GM12865 (cell line): ENCODE results near the gene BAIAP2.

ENCODE experiments used
- DNase-seq: peaks from one replicate; pipeline ENCODE4 v3.0.0; 2010; ENCODE audit warnings: low read depth
- H3K4me3 ChIP-seq: 2 replicates; pipeline ENCODE4 v1.5.1; 2011; ENCODE audit warnings: mild to moderate bottlenecking, low read depth, low read length, control low read depth
- TF ChIP-seq, protein P1 (sequence below): IDR thresholded peaks from 2 replicates; pipeline ENCODE4 v1.5.1; 2011; ENCODE audit warnings: low read length, control low read depth, low read depth, inconsistent platforms; ENCODE audit not compliant: insufficient read depth; ENCODE audit errors: missing control alignments

The BAIAP2 gene

DNA sequence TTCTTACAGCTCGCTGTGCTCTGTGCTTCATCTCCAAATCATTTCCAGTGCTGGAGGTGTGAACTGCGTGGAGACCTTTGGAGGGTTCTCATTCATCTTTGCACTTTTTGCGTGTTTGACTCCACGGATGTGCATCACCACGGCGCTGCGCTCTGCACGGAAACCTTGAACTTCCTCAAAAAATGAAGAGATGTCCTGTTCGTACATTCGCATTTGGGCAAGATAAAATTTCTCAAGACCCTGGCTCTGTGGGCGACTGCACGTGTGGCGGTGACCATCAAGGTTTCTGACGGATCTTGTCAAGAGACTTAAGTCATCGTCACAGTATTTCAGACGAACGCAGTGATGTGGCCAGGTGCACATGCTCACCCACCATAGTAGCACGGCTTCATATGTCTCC, 120.0 kb downstream of the BAIAP2 start:
- no peak for DNase-seq
- TF ChIP-seq, protein P1, sequence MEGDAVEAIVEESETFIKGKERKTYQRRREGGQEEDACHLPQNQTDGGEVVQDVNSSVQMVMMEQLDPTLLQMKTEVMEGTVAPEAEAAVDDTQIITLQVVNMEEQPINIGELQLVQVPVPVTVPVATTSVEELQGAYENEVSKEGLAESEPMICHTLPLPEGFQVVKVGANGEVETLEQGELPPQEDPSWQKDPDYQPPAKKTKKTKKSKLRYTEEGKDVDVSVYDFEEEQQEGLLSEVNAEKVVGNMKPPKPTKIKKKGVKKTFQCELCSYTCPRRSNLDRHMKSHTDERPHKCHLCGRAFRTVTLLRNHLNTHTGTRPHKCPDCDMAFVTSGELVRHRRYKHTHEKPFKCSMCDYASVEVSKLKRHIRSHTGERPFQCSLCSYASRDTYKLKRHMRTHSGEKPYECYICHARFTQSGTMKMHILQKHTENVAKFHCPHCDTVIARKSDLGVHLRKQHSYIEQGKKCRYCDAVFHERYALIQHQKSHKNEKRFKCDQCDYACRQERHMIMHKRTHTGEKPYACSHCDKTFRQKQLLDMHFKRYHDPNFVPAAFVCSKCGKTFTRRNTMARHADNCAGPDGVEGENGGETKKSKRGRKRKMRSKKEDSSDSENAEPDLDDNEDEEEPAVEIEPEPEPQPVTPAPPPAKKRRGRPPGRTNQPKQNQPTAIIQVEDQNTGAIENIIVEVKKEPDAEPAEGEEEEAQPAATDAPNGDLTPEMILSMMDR: no peak
- no peak overlapping the region for H3K4me3 ChIP-seq

DNA sequence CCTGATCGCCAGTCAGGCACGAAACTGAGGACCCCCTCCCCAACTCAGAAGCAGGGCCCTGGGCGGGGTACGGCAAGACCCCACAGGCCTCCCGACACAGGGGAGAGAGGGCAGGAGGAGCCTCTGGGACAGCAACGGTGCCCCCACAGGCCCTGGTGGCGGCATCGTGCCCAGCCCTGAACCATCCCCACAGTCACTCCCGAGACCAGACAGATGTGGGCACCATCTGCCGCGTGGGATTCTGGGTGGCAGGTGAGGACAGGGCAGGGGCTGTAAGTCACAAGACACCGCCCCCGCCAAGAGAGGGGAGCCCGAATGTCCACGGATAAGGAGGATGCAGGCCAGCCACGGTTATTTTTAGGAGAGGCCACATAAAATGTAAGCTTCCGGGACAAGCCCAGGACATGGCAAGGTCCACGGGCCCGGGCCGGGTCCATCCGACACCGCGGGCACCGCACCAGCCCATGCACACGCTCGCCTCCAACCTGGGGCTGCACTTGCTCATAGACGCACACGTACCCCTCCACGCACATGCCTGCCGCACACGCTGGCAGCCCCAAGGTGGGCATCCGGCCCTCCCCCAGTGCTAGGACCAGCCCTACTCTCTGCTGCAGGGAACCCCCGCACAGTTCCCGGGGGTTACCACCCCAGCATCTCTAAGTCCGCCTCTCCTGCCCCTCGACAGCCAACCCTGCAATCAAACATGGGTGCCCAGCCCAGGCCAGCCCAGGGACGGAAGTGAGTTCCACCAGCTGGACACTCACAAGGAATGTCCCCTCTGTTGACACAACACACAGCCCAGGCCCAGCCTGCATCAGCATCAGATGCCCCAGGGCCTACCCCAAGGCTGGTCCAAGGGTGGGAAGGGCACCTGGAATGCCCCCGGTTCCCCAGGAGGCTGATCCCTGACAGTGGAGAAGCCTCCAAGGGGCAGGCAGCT, 122.2 kb downstream of the BAIAP2 start:
- no peak for DNase-seq
- H3K4me3 ChIP-seq: no peak overlapping the region
- TF ChIP-seq, protein P1: no peak

DNA sequence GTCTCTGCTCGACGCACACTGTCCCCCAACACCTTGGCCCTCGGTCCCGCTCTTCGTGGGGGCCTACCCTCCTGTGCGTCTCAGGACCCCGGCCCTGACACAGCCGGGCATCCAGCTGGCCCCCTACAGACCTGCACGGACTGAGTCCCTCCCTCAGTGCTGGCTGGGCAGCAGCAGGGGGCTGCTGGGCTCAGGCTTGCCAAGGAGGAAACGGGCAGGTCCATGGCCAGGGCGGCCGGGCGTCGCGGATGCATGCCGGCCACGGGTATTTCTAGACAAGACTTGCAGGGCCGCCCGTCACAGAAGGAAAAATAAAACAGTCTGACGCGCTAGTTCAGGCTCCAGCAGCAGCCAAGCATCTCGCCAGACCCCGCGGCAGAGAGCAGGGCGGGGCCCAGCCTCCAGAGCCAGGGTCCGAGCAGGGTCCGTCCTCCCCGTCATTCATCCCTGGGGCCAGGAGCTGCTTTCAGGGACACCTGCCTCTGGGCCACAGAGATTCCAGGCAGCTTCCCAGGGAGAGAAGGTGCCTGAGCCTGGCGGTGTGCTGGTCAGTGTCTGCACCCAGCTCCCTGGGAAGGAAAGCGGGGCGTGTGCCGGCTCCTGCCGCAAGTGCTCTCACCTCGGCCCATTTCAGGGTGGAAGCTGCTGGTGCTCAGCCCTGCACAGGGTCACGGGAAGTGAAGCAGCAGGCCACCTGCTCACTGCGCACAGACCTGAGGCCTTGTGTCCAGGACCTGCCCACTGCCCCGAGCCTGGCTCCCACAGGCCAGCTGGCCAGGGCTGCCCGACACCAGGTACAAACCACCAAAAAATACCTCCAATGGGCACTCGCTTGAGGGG, 123.1 kb downstream of the BAIAP2 start:
- no peak for DNase-seq
- no peak overlapping the region for H3K4me3 ChIP-seq
- TF ChIP-seq, protein P1: no peak

DNA sequence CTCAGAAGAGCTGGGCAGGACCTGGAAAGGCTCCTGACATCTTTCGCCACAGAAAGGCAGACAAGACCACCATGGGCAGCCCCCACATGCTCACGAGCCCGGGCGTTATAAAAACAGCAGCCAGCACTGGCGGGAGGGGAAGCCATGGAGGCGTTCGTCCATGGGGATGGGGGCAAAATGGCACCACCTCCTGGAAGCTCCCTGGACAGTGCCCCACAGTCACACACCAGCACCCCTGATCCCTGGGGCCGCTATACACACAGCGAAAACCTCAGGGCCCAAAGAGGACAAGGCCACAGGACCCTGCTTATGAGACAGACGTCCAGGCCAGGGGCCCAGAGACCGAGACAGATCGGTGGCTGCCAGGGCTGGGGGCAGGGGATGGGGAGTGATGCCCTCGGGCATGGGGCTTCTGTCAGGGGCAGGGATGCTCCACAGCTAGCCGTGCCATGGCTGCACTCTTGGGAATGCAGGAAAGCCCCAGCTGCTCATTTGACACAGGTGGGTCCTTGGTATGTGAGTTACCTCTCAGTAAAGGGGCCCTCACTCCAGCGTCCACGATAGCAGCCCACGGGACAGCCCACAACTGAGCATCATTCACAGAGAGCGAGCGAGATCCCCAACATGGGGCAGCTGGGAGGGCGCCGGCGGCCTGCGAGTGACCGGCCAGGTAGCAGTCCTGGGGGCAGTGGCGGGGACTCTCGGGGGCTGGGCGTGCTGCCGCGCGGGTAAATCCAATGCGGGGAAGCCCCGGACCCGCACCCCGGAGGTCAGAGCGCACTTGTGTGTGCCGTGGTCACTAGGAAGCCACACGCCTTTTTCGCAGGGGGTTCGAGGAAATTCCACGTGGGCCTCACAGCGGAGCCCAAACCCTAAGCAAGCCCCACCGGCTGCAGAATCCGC, 124.0 kb downstream of the BAIAP2 start:
- TF ChIP-seq, protein P1: no peak
- H3K4me3 ChIP-seq: no peak overlapping the region
- no peak for DNase-seq

DNA sequence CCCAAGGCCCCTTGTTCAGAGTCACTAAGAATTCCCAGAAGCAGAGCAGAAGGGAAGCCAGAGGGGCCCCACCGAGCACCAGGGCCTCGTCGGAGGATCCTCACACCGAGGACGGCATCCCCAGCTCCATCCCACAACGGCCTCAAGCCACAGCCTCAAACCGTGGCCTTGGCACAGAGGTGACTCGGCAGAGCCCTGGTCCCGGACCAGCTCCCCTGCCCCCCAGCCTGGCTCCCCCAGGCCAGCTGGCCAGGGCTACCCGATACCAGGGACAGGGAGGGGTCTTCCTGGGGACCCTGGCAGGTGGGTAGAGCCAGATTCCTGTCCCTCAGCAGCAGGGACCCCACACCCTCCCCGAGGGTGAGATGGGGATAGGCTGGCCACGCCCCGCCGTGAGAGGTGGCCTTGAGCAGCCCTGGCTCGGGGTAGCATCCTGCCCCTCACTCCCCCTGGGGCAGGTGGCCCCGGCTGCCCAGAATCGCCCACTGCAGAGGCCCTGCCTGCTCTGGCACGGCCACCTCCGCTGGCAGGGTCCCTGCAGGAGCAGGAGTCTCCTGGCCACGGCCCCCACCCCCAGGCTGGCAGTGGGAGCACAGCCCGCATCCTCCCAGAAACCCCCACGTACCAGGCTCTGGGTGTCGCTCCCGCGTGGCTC, 124.8 kb downstream of the BAIAP2 start:
- no peak overlapping the region for H3K4me3 ChIP-seq
- no peak for DNase-seq
- TF ChIP-seq, protein P1: no peak

DNA sequence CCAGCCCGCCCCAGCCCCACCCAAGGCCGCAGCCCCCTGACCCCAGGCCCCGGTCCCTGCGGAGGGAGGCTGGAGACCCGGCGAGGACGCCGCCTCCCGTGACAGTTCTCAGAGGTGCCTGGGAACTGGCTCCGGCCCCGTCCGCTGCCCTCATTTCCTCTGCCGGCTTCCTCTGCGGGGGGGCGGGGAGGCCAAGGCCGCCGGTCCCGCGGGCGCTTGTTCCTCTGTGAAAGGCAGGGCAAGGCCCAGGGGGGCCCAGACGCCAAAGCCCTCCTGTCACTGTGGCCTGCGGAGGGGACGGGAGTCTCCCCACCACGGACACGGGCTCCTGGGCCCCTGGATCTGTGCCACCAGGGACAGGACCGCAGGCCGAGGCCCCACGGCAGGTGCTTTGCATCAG, 125.4 kb downstream of the BAIAP2 start:
- no peak overlapping the region for H3K4me3 ChIP-seq
- DNase-seq: no peak
- TF ChIP-seq, protein P1: no peak
